CD4-positive, alpha-beta T cell treated with Interleukin-15 for 4 hours (primary cell): Measurements from ENCODE around the gene CDKL5.
"Not testable (repeated sequence)": the region's sequence is repeated elsewhere in the genome, so short reads cannot be mapped to it uniquely, and the experiment has no call there.

Experiments used
- DNase-seq: peaks from one replicate; pipeline ENCODE4 v3.0.0-alpha.2; 2020; ENCODE audit warnings: low spot score

CDKL5 gene

GRCh38 chrX:18575744-18576143 lies 150.3 kb downstream of the CDKL5 start:
- no peak for DNase-seq

GRCh38 chrX:18577400-18577799 lies 152.0 kb downstream of the CDKL5 start:
- no peak for DNase-seq

GRCh38 chrX:18578546-18578945 lies 153.1 kb downstream of the CDKL5 start:
- DNase-seq: no peak

GRCh38 chrX:18579495-18579894 lies 154.1 kb downstream of the CDKL5 start:
- DNase-seq: no peak

GRCh38 chrX:18582910-18583493 lies 157.6 kb downstream of the CDKL5 start:
- no peak for DNase-seq

- DNase-seq: not testable (repeated sequence)
Observed at GRCh38 chrX:18589292-18589691, 163.9 kb downstream of the CDKL5 start.

GRCh38 chrX:18591834-18592233 lies 166.4 kb downstream of the CDKL5 start:
- DNase-seq: no peak

GRCh38 chrX:18594079-18594478 lies 168.7 kb downstream of the CDKL5 start:
- no peak for DNase-seq

GRCh38 chrX:18596096-18596495 lies 170.7 kb downstream of the CDKL5 start:
- DNase-seq: no peak

- no peak for DNase-seq
Observed at GRCh38 chrX:18598413-18598812, 173.0 kb downstream of the CDKL5 start.

GRCh38 chrX:18607966-18608365 lies 182.6 kb downstream of the CDKL5 start:
- DNase-seq: no peak

GRCh38 chrX:18613930-18614639 lies 188.7 kb downstream of the CDKL5 start:
- DNase-seq: no peak

GRCh38 chrX:18616688-18617406 lies 191.4 kb downstream of the CDKL5 start:
- no peak for DNase-seq

GRCh38 chrX:18617407-18617750 lies 192.0 kb downstream of the CDKL5 start:
- DNase-seq: no peak

GRCh38 chrX:18619288-18619687 lies 193.9 kb downstream of the CDKL5 start:
- no peak for DNase-seq

GRCh38 chrX:18620349-18620748 lies 194.9 kb downstream of the CDKL5 start:
- no peak for DNase-seq

GRCh38 chrX:18624599-18624998 lies 199.2 kb downstream of the CDKL5 start:
- DNase-seq: no peak

- DNase-seq: no peak
Observed at GRCh38 chrX:18630934-18631333, 205.5 kb downstream of the CDKL5 start.

GRCh38 chrX:18638398-18638797 lies 213.0 kb downstream of the CDKL5 start:
- DNase-seq: no peak

GRCh38 chrX:18639280-18639679 lies 213.9 kb downstream of the CDKL5 start:
- DNase-seq: no peak

- no peak for DNase-seq
Observed at GRCh38 chrX:18640686-18641085, 215.3 kb downstream of the CDKL5 start.

- no peak for DNase-seq
Observed at GRCh38 chrX:18643243-18643642, 217.8 kb downstream of the CDKL5 start.

- DNase-seq: no peak
Observed at GRCh38 chrX:18643853-18644252, 218.4 kb downstream of the CDKL5 start.
